K562 (cell line): Measurements from ENCODE around the gene COL1A1.

Source experiments
- ATF2 ChIP-seq: sonication (generic); formaldehyde crosslinking; IDR thresholded peaks from 2 replicates; pipeline ENCODE4 v1.8.1; 2022; ENCODE audit warnings: missing genetic modification reagents
- CTCF ChIP-seq, 3 experiments: IDR thresholded peaks in 2 of 3; conservative IDR thresholded peaks in 1 of 3; 2 replicates each; pipeline ENCODE4 v1.5.1; 2011 to 2012; ENCODE audit warnings: low read length in 3 of 3, mild to moderate bottlenecking in 3 of 3, control low read depth in 2 of 3, improper control_type of control experiment in 1 of 3, inconsistent platforms in 1 of 3, low read depth in 1 of 3, mixed read lengths in 1 of 3, moderate library complexity in 1 of 3; ENCODE audit not compliant: insufficient read depth in 2 of 3
- HDAC2 ChIP-seq: fragments of 450-650 bp; IDR thresholded peaks from 2 replicates; pipeline ENCODE4 v1.6.1; 2016; ENCODE audit warnings: mild to moderate bottlenecking
- NFIX ChIP-seq: fragments of 250-450 bp; sonication (Bioruptor Pico); IDR thresholded peaks from 2 replicates; pipeline ENCODE4 v1.4.0; 2020; ENCODE audit warnings: low read depth, mild to moderate bottlenecking, moderate library complexity
- SRSF7 ChIP-seq: fragments of 200-400 bp; formaldehyde crosslinking; optimal IDR thresholded peaks from 2 replicates; pipeline ENCODE3; 2017; ENCODE audit warnings: mild to moderate bottlenecking, low read depth, low read length
- U2AF1 ChIP-seq: fragments of 200-400 bp; formaldehyde crosslinking; optimal IDR thresholded peaks from 2 replicates; pipeline ENCODE3; 2017; ENCODE audit warnings: mild to moderate bottlenecking, low read depth, low read length, moderate library complexity
- ZBTB8A ChIP-seq: fragments of 450-650 bp; IDR thresholded peaks from 2 replicates; pipeline ENCODE4 v1.6.1; 2018; ENCODE audit warnings: mild to moderate bottlenecking, moderate library complexity; ENCODE audit not compliant: partially characterized antibody

DNA sequence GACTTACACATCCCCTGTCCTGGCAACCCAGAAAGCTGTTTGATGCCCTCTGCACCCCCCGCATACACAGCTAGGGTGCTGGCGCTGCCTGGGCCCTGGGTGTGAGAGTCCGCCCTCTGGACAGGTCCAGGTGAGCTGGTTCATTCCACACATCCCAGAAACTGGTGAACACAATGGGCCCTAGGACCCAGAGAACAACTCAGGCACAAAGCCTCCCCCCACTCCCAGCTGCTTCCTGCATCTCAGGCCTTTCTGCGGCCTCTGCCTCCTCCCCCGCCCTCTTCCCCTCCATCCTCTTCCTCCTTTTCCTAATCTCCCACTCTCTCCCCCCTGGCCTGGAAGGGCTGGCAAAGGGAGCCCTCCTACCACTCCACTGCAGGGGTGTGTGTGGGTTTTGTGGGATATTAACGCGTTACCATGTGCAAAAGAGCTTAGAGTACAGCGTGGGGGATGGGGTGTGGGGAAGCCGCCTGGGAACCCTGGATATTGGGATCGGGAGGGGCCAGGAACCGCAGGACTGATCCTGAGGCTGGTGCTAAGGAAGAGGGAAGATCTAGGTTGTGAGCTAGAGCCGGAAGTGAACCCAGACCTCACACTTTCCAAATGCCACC, 49.4 kb downstream of the COL1A1 start:
- TF ChIP-seq HDAC2 (peak; percentile 88), NFIX (CRISPR knock-in tag) (no peak), ZBTB8A (no peak), ATF2 (CRISPR knock-in tag) (no peak), CTCF (IDR thresholded peaks at IDR 0.05 in 2 of 3, conservative IDR thresholded peaks at IDR 0.05 in 1 of 3; ENCODE audit: insufficient read depth in 2 of 3, low read depth in 1 of 3, low read length in 3 of 3) (no peak), U2AF1 (no peak), SRSF7 (no peak)
